HG03520 (cell line): ENCODE results near the gene TMIE.

Experiments
- ATAC-seq: cut with Tn5 transposase; IDR thresholded peaks from one replicate; pipeline ENCODE4 v1.9.1; 2021; ENCODE audit warnings: mild to moderate bottlenecking, moderate library complexity; ENCODE audit not compliant: unreplicated experiment

Gene TMIE

GRCh38 chr3:46706771-46707582 is 5.8 kb downstream of the TMIE start:
- ATAC-seq, result no peak

DNA sequence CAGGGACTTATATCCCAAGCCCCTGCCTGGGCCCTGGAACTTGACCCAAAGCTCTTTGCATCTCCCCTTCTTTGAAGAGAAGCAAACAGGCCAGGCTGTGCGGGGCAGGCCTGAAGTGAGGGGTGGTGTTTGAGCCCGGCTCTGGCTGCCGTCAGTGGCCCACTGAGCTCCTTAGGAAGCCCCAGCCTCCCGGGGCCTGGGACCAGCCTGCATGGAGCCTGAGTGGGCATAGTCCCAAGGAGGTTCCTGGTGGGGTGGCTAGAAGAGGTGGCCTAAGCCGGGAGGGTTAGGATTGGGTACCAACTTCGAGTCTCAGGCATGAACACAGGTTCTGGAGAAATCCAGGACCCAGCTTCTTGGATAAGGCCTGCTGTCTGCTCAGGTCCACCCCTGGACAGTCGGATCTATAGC is 6.4 kb downstream of the TMIE start:
- no peak for ATAC-seq

DNA sequence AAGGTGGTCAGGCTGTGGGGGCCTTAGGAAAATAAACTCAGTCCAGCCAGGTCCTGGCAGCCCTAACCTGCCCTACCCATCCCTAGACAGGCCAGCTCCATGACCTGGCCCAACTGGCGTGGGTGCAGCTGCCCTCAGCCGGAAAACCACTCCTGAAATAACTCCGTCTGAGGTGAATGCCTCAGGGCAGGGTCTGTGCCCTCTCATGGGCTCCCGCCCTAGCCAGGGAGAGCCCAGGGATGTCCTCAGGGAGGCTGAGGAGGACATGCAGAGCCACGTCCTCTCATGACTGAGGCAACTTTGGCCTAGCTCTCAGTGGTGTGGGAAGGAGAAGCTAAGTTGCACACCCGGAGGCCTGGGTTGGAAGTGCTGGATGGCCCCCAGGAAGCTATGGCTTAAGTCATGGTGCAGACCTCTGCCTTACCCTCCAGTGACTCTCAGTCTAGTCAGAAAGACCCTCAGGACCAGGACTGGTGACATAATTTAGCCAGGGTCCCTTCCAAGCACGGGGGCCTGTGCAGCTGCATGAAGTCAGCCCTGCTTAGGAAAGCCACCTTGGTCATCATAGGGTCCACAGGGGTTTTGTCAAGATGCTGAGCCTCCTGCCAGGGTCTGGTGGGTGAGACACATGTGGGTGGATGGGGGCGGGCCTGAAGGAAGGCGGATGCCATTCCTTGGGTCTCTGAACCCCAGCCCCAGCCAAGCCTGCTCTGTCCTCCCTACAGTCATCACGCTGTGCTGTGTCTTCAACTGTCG is 7.4 kb downstream of the TMIE start:
- no peak for ATAC-seq

DNA sequence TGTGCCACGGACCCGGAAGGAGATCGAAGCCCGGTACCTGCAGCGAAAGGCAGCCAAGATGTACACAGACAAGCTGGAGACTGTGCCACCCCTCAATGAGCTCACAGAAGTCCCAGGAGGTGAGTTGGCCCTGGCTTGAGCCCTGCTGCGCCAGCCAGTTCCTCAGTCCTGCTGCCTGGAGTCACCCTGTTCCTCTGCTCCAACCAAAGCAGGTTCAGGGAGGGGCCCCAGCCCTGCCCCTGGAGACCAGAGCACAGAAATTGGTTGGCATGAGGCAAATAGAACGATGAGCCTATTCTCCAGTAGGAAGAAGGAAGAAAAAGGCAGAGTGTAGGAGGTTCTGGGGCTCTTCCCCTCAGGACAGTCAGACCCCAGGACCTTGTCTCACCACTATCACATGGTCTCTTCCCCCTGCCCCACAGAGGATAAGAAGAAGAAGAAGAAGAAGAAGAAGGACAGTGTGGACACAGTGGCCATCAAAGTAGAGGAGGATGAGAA is 8.0 kb downstream of the TMIE start:
- no peak for ATAC-seq

DNA sequence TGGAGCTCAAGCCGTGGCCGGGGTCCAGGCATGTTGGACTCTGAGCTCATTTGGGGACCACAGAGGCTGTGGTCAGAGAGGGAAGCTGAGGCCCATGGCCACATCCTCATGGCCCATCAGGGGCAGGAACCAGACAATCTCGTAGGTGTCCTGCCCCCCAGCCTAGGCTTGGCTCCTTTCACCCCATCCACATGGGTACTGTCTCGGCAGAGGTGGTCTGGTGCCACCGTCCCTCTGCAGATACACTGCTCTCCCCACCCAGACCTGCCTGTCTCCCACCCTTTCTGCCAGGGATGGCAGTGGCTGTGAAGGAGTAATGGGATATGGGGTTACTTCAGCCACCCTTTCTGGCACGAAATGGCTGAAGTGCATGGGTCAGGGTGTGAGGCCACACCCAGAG is 8.5 kb downstream of the TMIE start:
- ATAC-seq, result no peak

DNA sequence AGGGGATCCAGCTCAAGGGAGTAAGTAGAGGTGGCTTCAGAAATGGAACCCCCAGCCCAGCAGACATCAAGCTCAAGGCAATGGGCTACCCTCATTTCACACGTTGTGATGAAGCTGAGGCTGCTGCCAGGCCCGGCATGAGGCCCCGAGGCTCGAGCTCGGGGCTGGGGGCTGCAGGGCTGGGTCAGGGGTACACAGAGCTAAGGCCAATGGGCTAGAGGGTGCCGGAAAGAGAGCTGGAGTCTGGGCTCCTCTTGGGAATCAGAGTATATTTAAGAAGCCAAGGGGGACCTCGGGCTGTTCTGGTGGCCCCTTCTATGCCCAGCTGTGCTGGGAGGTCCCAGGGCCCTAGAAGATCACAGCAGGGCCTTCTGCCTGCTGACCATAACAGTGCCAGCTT is 9.0 kb downstream of the TMIE start:
- ATAC-seq, result no peak

GRCh38 chr3:46710671-46711295 is 9.6 kb downstream of the TMIE start:
- ATAC-seq, result no peak

GRCh38 chr3:46711305-46711704 is 10.1 kb downstream of the TMIE start:
- no peak for ATAC-seq

- no peak for ATAC-seq
Observed at GRCh38 chr3:46711760-46712159, 10.6 kb downstream of the TMIE start.

GRCh38 chr3:46712191-46713049 is 11.2 kb downstream of the TMIE start:
- no peak for ATAC-seq

GRCh38 chr3:46713050-46713897 is 12.1 kb downstream of the TMIE start:
- no peak for ATAC-seq

- ATAC-seq, result no peak
Observed at GRCh38 chr3:46713898-46714552, 12.8 kb downstream of the TMIE start.

GRCh38 chr3:46714728-46715506 is 13.7 kb downstream of the TMIE start:
- no peak for ATAC-seq

GRCh38 chr3:46715507-46716175 is 14.4 kb downstream of the TMIE start:
- no peak for ATAC-seq

DNA sequence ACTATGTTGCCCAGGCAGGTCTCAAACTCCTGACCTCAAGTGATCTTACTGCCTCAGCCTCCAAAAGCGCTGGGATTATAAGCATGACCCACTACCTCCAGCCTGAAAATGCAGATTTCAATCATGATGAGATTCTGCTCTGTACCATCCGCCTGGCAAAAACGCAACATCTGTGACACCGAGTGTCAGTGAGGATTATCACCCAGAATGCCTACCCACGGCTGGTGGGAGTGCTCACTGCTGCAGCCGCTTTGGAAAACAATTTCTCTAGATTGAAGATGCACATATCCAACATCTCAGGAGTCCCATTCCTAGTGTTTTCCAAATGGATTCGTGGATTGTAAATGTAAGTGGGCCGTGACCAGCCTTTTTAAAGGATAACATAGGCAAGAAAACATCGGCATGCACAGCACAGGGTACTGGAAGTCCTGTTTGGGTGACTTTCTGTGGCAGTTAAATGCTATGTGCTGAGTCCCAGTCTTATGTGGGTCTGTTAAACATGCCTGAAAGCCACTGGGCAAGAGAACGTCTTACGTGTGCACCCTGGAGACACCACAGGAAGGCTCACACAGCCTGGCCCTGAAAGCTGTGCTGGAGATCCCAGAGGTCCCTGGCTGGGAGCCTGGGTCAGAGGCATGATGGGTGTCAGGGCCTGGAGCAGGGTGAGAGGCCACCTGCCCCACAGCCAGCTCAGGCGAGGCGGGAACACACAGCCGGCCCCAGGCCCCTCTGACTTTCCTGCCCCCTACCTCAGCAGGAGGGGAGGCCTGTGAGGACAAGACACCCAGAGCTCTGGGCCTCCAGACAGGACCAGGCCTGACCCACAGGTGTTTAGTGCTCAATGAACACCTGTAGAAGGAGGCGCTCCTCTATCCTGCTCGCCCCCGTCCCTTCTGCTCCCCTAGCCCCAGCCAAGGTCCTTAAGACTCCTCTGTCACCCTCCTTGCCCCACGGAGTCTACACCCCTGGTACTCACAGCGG is 15.6 kb downstream of the TMIE start:
- no peak for ATAC-seq

- no peak for ATAC-seq
Observed at GRCh38 chr3:46717447-46718231, 16.4 kb downstream of the TMIE start, which contains the start of gene PRSS50. Gene PRSS50, minus strand, starts transcription at chr3:46717869. Its CDS starts 45 bp downstream, at chr3:46717824.
